ENCODE measurements around the gene CADM3. TPM values are rescaled to one million over a fixed set of nuclear protein-coding genes. Genes with fewer than 3 reads are reported as not detected.

CADM3 gene
- total RNA-seq, 1 donor, result not detected

- no peak overlapping the region for H3K4me3 ChIP-seq (ENCODE audit: low read depth, low read length)
- TF ChIP-seq, protein P1, sequence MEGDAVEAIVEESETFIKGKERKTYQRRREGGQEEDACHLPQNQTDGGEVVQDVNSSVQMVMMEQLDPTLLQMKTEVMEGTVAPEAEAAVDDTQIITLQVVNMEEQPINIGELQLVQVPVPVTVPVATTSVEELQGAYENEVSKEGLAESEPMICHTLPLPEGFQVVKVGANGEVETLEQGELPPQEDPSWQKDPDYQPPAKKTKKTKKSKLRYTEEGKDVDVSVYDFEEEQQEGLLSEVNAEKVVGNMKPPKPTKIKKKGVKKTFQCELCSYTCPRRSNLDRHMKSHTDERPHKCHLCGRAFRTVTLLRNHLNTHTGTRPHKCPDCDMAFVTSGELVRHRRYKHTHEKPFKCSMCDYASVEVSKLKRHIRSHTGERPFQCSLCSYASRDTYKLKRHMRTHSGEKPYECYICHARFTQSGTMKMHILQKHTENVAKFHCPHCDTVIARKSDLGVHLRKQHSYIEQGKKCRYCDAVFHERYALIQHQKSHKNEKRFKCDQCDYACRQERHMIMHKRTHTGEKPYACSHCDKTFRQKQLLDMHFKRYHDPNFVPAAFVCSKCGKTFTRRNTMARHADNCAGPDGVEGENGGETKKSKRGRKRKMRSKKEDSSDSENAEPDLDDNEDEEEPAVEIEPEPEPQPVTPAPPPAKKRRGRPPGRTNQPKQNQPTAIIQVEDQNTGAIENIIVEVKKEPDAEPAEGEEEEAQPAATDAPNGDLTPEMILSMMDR (IDR thresholded peaks at IDR 0.05; ENCODE audit: insufficient read depth, low read depth, low read length), result no peak
- no peak for DNase-seq (ENCODE audit: low read depth)
Observed at GRCh38 chr1:159203610-159204009, 32.2 kb downstream of the CADM3 start.

DNA sequence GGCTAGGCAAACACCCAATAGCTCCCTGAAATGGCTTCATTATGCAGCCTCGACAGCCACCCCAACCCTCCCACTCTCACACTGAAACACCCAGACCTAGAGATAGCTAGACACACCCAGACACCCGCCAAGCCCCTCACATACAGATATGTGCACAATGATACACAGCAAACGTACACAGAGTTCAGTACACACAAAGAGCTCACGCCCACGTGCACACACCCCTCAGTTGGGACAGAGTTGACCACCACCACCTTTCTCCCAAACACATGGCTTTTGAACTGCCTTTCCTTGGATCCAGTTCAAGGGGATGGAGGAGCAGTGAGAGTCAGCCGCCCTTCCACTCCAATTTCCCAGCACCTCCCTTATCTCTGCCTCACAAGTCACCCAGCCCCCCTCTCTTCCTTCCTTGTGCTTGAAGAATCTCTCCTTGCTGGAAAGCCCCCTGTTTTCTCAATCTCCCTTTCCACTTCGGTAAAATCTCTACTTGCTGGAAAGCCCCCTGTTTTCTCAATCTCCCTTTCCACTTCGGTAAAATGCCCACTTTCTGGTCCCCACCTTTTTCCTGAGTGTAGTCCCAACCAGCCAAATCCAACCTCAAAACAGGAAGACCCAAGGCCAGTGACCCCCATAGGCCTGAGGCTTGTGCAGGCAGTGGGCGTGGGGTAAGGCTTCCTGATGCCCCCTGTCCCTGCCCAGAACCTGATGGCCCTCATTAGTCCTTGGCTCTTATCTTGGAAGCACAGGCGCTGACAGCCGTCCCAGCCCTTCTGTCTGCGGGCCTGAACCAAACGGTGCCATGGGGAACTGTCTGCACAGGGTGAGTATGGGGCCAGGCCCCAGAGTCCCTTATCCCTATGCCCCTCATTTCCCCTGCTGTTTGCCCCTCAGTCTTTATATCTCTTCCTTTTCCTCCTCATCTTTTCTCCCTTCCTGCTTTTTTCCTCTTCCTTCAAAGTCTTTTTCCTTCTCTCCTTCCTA, 33.0 kb downstream of the CADM3 start, which contains the start of gene ACKR1:
ACKR1 (plus strand) TSS at position 715 of the 981 bp plus-strand sequence; CDS start at position 800, 85 bp downstream.
- no peak for DNase-seq (ENCODE audit: low read depth)
- TF ChIP-seq, protein P1 (IDR thresholded peaks at IDR 0.05; ENCODE audit: insufficient read depth, low read depth, low read length), result no peak
- no peak within 1 kb of the TSS for H3K4me3 ChIP-seq (ENCODE audit: low read depth, low read length)

DNA sequence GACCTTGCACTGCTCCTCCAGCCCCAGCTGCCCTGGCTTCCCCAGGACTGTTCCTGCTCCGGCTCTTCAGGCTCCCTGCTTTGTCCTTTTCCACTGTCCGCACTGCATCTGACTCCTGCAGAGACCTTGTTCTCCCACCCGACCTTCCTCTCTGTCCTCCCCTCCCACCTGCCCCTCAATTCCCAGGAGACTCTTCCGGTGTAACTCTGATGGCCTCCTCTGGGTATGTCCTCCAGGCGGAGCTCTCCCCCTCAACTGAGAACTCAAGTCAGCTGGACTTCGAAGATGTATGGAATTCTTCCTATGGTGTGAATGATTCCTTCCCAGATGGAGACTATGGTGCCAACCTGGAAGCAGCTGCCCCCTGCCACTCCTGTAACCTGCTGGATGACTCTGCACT, 33.8 kb downstream of the CADM3 start:
- TF ChIP-seq, protein P1 (IDR thresholded peaks at IDR 0.05; ENCODE audit: insufficient read depth, low read depth, low read length), result no peak
- DNase-seq (ENCODE audit: low read depth), result no peak
- no peak overlapping the region for H3K4me3 ChIP-seq (ENCODE audit: low read depth, low read length)

DNA sequence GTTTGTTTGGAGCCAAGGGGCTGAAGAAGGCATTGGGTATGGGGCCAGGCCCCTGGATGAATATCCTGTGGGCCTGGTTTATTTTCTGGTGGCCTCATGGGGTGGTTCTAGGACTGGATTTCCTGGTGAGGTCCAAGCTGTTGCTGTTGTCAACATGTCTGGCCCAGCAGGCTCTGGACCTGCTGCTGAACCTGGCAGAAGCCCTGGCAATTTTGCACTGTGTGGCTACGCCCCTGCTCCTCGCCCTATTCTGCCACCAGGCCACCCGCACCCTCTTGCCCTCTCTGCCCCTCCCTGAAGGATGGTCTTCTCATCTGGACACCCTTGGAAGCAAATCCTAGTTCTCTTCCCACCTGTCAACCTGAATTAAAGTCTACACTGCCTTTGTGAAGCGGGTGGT, 34.7 kb downstream of the CADM3 start:
- TF ChIP-seq, protein P1 (IDR thresholded peaks at IDR 0.05; ENCODE audit: insufficient read depth, low read depth, low read length), result no peak
- H3K4me3 ChIP-seq (ENCODE audit: low read depth, low read length), result no peak overlapping the region
- DNase-seq (ENCODE audit: low read depth), result no peak

DNA sequence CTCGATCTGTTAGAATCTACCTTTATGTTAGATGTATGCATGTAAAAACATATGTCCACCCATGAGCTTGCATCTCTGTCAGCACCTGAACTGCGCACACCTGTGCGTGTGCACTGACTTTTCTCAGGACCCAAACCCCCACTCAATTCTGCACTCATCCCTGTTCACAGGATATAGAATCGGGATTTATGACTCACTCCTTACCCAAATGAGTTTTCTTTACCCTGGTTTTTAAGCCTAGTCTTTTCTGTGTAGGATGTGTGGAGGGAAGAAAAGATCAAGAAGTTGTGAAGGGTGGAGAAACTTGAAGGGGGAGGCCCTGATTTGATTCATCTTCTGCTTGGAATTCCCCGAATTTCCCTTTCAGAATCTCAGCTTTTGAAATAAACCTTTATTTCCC, 35.7 kb downstream of the CADM3 start:
- TF ChIP-seq, protein P1 (IDR thresholded peaks at IDR 0.05; ENCODE audit: insufficient read depth, low read depth, low read length), result no peak
- no peak for DNase-seq (ENCODE audit: low read depth)
- no peak overlapping the region for H3K4me3 ChIP-seq (ENCODE audit: low read depth, low read length)

- TF ChIP-seq, protein P1 (IDR thresholded peaks at IDR 0.05; ENCODE audit: insufficient read depth, low read depth, low read length), result no peak
- no peak overlapping the region for H3K4me3 ChIP-seq (ENCODE audit: low read depth, low read length)
- DNase-seq (ENCODE audit: low read depth), result no peak
Observed at GRCh38 chr1:159207774-159208173, 36.4 kb downstream of the CADM3 start.

Measured in fibroblast of villous mesenchyme (primary cell).